GM19239 (cell line): ENCODE measurements around the gene DRAP1.

ENCODE experiments used
- DNase-seq: peaks from one replicate; pipeline ENCODE4 v3.0.0; 2011; ENCODE audit warnings: low spot score; ENCODE audit not compliant: insufficient read length
- FAIRE-seq: peaks from 2 replicates; lab custom pipeline; 2011; peaks lifted over from hg19 to GRCh38; lab: Jason Lieb, UNC

DRAP1 gene

DNA sequence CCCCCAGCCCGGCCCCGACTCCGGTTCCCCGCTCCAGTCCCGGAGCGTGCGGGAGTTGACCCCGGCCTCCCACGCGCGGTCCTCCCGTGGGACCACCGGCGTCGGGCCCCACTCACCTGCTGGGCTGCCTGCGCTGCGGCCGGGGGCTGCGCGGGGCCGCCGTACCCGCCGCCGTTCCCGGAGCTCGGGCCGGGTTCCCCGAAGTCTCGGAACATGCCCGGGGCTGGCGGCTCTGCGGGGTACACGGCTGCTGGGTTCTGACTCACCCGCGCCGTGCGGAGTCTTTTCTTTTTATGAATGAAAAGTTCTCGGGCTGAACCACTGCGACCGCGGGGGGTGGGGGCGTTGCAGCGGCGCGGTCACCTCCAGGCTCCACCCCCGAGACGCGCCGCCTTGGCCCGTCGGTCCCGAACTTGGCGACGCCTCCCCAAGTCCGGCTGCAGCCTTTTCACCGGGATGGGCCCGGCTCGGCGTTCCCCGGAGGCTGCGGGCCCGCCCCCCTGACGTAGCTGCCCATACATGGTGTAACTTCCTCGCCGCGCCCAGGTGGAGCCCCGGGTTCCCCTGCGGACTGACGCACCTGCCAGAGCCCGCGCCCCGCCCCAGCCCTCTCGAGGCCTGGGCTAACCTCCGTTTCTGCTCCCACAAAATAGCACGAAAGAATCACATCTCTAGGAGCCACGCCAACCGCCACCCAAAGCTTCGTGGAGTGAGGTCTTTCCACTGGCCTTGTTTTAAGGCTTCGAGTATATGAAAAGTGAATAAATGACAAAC is 18.9 kb upstream of the DRAP1 start, which contains the start of gene FOSL1:
Gene FOSL1, minus strand, starts transcription at position 264 of the 774 bp plus-strand sequence. Its CDS starts 49 bp downstream, at position 215.
- DNase-seq (peak; percentile 76), FAIRE-seq (peak; percentile 18)

- FAIRE-seq (no peak), DNase-seq (no peak)
Observed at GRCh38 chr11:65900899-65901180, 18.4 kb upstream of the DRAP1 start.

DNA sequence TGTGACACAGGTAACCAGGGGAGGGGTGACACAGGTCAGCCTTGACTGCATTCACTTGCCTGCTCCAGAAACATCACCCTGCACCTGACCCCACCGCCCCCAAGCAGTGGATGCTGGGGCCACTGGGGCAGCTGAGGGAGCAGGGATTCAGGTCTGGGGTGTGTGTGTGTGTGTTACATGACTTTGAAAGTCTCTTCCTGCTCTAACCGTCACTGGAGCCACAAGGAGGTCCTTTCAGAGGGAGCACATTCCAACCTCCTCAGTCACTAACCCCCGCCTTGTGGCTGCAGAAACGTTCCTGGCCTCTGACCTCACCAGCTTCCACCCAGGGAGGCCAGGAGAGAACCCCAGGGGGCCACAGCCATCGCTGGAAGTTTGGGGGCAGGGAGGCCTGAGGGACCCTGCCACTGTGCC is 16.2 kb upstream of the DRAP1 start:
- FAIRE-seq (no peak), DNase-seq (no peak)

DNA sequence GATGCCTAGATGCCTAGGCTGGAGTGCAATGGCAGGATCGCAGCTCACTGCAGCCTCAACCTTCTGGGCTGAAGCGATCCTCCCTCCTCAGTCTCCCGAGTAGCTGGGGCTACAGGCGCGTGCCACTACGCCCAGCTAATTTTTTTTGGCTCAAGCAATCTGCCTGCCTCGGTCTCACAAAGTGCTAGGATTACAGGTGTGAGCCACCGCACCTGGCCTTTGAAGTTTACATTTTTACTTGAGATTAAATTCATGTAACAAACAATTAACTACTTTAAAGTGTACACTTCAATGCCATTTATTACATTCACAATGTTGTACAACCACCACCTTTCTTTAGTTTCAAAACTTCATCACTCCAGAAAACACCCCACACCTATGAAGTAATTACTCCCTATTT is 15.5 kb upstream of the DRAP1 start:
- DNase-seq (no peak), FAIRE-seq (no peak)

- no peak for DNase-seq
- FAIRE-seq = no peak
Observed at GRCh38 chr11:65906602-65907001, 12.6 kb upstream of the DRAP1 start.

GRCh38 chr11:65907878-65908277 is 11.3 kb upstream of the DRAP1 start:
- DNase-seq = no peak
- no peak for FAIRE-seq

- FAIRE-seq = no peak
- no peak for DNase-seq
Observed at GRCh38 chr11:65911682-65912568, 7.3 kb upstream of the DRAP1 start.

- DNase-seq (no peak), FAIRE-seq (no peak)
Observed at GRCh38 chr11:65912845-65913244, 6.4 kb upstream of the DRAP1 start.

DNA sequence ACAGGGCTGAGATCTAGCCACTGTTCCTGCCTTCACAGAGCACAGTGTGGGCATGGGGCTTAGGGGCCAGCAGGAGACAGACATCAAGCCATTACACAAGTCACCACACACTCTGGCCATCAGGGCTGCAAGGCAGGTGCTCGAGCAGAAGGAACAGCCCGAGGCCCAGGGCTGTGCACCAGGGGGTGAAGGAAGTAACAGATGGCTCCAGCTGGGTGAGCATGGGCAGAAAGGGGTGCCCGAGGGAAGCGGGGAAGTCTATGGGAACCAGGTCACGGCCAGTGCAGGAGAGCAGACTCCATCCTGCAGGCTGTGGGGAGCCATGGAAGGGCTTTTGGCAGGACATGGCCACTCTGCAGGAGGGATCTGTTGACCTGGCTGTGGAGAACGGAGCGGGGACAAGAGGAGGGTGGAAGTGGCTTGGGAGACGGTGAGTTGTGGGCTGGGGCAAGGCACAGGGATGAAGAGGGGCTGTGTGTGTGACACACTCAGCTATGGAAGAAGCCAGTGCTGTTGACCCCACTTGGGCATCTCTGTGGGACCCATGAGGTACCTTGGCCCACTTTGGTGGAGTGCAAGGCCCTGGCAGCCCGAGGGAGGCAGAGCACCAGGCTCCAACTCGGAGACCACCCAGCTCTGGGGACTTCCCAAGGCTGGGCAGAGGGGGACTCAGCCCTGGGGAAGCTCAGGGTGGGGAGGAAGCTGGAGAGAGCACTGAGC is 4.0 kb upstream of the DRAP1 start:
- FAIRE-seq (no peak), DNase-seq (no peak)

DNA sequence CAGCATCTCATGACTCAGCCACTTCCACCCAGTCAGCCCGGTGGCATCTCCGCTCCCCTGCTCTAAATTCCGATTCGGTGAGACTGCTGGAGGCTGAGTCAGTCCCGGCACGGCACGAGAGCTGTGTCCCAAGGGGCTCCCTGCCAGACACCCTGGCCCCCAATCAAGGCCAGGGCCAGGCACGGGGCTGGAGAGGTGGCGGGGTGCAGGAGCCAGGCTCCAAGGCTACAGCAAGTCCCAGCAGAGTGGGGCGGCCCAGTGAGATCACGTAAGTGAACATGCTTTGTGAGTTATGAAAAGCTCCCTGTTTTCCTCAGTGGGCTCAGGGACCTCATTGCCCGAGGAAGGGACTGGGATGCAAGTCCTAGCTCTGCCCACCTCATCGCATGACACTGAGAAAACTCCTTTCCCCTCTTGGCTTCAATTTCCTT is 3.4 kb upstream of the DRAP1 start:
- DNase-seq (no peak), FAIRE-seq (no peak)

GRCh38 chr11:65916391-65916790 is 2.8 kb upstream of the DRAP1 start:
- DNase-seq (no peak), FAIRE-seq (no peak)

DNA sequence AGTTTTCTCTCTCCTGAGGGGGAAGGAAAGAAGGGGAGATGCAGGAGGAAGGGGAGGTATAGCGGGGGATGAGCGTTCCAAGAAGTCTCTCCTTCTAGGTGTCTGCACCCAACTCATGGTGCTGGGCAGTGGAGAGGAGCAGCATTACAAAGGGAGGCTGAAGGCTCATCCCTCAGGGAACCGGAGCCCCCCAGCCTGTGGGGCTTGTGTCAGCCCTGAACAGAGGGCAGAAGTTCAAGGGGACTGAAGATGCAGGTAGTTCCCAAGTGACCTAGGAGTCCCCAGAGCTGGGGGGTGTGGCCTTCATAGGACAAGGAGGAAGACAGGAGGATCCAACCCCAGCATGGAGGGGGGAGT is 2.2 kb upstream of the DRAP1 start:
- DNase-seq (no peak), FAIRE-seq (no peak)

- FAIRE-seq = no peak
- DNase-seq = no peak
Observed at GRCh38 chr11:65917434-65918210, 1.6 kb upstream of the DRAP1 start.

- DNase-seq = peak; percentile 41
Observed at GRCh38 chr11:65918211-65919140, 750 bp upstream of the DRAP1 start, which contains the start of gene C11orf68. TSS of gene C11orf68 (minus strand) at chr11:65919062. CDS start at chr11:65919031, 31 bp downstream.

DNA sequence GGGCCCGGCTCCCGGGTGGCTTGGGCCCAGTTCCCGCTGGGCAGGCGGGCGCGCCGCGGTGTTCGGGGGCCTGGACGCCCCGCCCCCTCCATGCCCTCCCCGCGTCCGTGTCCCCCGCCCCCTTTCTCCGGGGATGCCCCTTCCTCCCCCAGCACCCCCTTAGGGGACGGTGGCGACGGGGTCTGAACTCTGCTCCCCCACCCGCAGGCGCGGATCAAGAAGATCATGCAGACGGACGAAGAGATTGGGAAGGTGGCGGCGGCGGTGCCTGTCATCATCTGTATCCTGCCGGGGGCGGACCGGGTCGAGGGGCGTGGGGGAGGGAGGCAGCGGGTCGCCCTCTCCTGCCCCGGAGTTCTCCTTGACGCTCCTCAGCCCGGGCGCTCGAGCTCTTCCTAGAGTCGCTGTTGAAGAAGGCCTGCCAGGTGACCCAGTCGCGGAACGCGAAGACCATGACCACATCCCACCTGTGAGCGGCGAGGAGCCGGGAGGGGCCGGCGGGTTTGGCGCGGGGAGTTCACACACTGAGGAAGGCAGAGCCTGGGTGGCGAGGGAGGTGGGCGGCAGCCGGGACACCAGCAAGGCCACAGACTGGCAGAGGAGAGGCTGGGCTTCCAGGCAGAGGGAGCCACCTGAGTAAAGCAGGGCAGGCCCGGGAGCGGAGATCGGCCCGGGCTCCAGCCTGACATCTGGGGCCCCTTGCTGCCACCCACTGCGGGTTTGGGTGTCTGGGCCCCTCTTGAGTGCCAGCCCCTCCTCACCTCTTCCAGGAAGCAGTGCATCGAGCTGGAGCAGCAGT is 546 bp downstream of the DRAP1 start:
- DNase-seq (peak; percentile 53), FAIRE-seq (no peak)

More at GRCh38 chr11:65918211-65919140, 750 bp upstream of the DRAP1 start, which contains the start of gene C11orf68:
- FAIRE-seq = peak; percentile 59

- FAIRE-seq = no peak
Observed at GRCh38 chr11:65920372-65920802, 1.2 kb downstream of the DRAP1 start.

DNA sequence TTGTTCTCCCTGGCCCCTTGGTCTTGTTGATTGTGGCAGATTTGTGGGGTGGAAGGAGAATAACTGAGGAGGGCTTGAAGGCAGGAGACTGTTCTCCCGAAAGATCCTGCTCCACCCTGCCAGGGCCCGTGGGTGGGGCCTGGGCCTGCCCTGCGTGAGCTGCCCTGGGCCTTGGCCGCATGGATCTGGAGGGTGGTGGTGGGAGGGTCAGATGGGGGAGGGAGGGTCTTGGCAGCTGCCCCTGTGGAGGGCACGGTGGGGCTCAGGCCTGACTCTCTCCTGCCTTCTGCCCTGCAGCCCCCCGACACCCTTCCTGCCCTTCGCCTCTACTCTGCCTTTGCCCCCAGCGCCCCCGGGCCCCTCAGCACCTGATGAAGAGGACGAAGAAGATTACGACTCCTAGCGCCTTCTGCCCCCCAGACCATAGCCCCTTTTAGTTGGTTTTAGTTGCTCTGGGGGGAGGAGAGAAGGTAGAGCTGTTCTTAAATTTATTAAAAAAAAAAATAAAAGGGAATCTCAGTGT is 1.9 kb downstream of the DRAP1 start:
- no peak for DNase-seq
- FAIRE-seq = no peak

More at GRCh38 chr11:65920372-65920802, 1.2 kb downstream of the DRAP1 start:
- DNase-seq = no peak

- FAIRE-seq = no peak
- no peak for DNase-seq
Observed at GRCh38 chr11:65921876-65922275, 2.6 kb downstream of the DRAP1 start.
